WTC11 (cell line): ENCODE measurements around the gene MAPK8IP1. TPM values are rescaled to one million over a fixed set of nuclear protein-coding genes. Genes with fewer than 3 reads are reported as not detected.

Experiments
- total RNA-seq: library from RNA; stranded (reverse); gene quantifications from 3 replicates; pipeline ENCODE4 v1.2.3, GENCODE V29; 2021

MAPK8IP1 gene
- total RNA-seq, 1 experiment from 2014 or later, result 34.1 TPM

Other genes with a start within 250 kb of the MAPK8IP1 start
- 2.4 to 2.6 TPM (median 2.4 TPM) in 3 replicates for gene CHST1, start 220.0 kb upstream of the MAPK8IP1 start, total RNA-seq
- gene SLC35C1, start 80.5 kb upstream of the MAPK8IP1 start, total RNA-seq, result 10.4 to 14.3 TPM (median 12.1 TPM) in 3 replicates
- gene CRY2, start 38.2 kb upstream of the MAPK8IP1 start, total RNA-seq, result 14.4 to 18.3 TPM (median 16.8 TPM) in 3 replicates
- 1.6 to 2.1 TPM (median 1.8 TPM) in 3 replicates for gene FREY1, start 21.6 kb downstream of the MAPK8IP1 start, total RNA-seq
- 35.8 to 39.3 TPM (median 36.0 TPM) in 3 replicates for gene PEX16, start 32.2 kb downstream of the MAPK8IP1 start, total RNA-seq
- gene LARGE2, start 37.0 kb downstream of the MAPK8IP1 start, total RNA-seq, result 124 to 132 TPM (median 126 TPM) in 3 replicates
- gene PHF21A, start 235.8 kb downstream of the MAPK8IP1 start, total RNA-seq, result 29.4 to 36.6 TPM (median 33.1 TPM) in 3 replicates